GM18520 (cell line): ENCODE data around the gene GLB1L.
A peak's percentile ranks its signal among the peaks of the same experiment; 100 is the strongest.
"Not testable (repeated sequence)": the region's sequence is repeated elsewhere in the genome, so short reads cannot be mapped to it uniquely, and the experiment has no call there.

Experiments
- ATAC-seq: cut with Tn5 transposase; IDR thresholded peaks from one replicate; pipeline ENCODE4 v1.9.1; 2021; ENCODE audit not compliant: unreplicated experiment

The GLB1L gene

DNA sequence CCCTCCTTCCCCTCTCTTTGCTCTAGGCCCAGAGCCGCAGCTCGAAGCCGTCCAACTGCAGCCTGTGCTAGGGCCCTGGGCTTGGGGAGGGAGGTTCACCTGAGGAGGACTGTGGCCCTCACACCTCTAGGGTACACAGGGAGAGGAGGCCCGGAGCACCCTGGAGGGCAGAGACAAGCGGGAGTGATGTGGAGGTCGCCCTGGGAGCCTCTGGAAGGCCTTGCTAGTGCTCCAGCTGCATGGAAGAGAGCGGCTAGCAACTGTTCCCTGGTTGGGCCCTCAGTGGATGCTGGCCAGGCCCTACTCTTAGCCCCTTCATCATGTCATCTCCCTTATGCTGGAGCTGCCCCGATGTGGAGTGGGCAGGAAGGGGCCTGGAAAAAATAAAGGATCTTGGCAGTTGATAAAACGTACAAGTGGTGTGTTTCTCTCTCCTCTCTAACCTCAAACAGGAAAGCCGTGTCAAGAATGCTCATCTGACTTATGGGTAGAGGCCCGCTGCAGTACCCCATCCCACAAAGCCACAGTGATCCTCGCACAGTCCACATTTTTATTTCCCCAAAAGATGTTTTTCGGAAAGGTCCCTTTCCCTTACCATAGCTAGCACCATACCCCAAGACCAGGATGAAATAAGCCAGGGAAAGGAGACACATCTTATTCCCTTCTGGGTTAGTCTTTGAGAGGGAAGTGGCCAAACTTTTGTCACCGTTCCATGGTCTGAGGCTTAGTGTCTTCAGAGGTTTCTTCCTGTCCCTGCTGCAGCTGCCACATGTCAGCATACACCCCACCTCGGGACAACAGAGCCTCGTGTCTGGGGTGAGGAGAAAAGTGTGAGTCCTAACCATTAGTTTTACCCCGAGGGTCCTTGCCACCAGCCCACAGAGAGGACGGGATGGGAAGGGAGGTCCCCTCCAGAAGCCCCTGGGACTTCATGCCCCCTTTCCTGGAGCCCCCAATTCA is 35.7 kb downstream of the GLB1L start:
- ATAC-seq, result no peak

DNA sequence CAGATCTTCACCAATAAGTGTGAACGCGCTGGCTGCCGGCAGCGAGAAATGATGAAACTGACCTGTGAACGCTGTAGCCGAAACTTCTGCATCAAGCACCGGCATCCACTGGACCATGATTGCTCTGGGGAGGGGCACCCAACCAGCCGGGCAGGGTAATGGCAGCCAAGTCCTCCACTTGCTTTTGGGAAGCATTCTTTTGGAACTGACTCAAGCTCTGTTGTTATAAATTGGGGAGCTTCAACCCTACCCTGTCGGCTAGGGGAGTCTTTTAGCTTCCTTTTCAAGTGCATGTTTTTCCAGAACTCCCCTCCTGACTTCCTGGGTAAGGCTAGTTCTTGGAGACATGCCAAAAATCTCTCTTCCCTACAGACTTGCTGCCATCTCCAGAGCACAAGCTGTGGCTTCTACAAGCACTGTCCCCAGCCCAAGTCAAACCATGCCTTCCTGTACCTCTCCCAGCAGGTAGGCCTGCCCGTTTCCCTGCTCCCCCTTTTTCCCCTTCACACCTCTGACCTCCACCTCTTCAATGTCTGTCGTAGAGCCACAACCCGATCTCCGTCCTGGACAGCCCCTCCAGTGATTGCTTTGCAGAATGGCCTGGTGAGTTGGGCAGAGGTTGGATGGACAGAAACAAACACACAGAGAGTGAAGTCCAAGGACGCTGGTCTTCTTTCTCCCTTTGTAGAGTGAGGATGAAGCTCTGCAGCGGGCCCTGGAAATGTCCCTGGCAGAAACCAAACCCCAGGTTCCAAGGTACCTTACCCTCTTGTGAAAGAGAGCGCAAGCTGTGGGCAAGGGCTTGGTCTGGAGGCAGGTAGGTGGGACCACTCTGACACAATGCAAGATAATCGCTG is 37.1 kb downstream of the GLB1L start:
- ATAC-seq, result no peak

DNA sequence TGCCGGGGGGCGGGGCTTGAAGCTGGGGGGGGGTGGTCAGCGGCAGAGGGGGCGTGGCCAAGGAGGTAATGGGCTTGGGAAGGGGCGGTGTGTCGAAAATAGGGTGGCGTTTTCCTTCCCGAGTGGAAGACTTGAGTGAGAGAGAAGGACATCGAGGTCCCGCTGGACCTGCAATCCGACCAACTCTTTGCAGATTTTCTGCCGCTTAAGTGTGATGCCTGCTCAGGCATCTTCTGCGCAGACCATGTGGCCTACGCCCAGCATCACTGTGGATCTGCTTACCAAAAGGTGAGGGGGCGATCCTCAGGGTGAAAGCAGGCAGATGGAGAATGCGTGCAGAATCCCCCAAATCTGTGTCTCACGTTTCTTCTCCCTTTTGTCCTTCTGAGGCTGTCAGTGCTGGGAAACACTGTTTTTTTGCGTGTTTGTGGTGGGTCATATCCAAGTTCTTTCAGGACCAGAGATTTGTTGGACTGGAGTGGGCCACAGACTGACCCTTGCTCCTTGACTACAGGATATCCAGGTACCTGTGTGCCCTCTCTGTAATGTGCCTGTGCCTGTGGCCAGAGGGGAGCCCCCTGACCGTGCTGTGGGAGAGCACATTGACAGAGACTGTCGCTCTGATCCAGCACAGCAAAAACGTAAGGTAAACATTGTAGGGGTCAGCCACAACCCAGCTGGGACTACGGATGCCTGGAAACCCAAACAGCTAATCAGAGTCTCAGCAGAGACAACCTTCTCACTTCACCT is 37.9 kb downstream of the GLB1L start:
- ATAC-seq, result no peak

DNA sequence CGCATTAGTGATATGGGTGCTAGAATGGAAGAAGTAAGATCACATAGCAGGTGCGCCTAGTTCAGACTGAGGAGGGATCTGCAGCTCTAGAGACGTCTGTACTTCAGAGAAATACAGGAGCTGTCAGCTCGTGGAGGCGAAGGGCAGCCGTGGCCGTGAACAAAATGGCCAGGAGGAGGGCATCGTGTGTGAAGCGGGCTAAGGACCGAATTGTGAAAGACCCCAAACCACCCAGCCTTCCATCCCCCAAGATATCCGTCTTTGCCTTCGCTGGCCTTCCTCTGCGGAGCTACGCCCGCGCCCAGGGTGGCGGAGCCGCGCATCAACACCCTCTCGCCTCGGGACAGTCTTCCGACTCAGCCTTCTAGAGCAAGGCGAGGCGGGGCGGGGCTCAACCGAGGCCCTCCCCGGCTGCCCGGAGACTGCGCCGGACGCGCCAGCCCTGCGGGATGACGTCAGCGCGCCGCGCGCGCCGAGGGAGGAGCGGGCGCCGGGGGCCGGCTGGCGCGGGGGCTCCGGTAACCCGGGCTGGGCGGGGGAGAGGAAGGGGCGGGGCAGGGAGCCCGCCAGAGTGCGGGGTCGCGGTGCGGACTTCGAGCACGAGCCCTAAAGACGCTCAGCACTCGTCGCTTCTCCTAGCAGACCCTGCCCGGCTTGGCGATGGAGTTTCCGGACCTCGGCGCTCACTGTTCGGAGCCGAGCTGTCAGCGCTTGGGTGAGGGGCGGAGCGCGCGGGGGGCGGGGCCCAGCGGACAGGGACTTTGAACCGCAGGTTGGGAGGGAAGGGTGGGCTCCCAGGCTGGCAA is 38.7 kb downstream of the GLB1L start, which contains the start of gene ZFAND2B:
Gene ZFAND2B (plus strand): TSS at position 455 of the 806 bp plus-strand sequence. CDS start 206 bp downstream, at position 661.
- ATAC-seq, result peak; percentile 98

DNA sequence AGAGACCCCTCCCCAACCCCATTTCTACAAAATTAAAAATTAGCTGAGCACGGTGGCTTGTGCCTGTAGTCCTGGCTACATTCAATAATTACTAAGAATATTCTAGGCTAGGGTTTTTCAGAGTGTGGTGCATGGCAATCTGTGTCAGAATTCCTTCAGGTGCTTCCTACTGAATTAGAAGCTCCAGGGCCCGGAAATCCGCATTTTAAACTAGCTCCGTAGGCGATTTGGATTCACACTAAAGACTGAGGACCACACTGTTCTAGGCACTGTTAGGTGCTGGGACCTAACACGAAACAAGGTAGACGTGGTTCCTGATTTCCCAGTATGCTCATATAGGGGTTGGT is 39.3 kb downstream of the GLB1L start:
- ATAC-seq, result no peak

DNA sequence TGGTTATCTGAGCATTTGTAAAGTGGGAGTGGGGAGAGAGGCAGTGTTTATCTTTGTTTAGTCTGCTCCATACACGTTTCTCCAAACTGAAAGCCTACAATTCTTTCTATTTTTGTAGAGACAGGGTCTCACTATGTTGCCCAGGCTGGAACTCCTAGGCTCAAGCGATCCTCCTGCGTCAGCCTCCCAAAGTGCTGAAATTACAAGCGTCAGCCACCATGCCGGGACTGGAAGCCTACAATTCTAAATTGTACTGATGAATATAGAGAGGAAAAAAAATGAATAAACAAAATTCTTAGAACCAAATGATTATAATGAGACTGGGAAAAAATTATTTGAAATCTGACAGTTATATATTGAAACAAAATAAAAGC is 40.1 kb downstream of the GLB1L start:
- ATAC-seq, result no peak

DNA sequence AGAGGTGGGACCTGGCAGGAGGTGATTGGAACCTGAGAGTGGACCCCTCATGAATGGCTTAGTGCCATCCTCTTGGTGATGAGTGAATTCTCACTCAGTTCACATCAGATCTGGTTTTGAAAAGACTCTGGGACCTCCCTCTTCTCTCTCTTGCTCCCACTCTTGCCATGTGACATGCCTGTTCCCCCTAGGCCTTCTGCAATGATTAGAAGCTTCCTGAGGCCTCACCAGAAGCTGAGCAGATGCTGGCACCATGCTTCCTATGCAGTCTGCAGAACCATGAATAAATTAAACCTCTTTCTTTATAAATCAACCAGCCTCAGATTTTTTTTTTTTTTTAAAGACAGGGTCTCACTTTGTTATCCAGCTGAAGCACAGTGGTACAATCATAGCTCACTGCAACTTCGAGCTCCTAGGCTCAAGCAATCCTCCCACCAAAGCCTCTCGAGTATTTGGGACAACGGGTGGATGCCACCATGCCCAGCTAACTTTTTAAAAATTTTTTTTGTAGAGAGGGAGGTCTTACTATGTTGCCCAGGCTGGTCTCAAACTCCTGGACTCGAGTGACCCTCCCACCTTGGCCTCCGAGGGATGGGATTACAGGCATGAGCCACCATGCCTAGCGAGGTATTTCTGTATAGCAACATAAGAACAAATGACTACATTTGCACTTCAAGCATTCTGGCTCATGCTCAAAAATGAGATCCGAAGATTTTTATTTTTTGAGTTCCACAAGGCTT is 40.6 kb downstream of the GLB1L start:
- ATAC-seq, result no peak

DNA sequence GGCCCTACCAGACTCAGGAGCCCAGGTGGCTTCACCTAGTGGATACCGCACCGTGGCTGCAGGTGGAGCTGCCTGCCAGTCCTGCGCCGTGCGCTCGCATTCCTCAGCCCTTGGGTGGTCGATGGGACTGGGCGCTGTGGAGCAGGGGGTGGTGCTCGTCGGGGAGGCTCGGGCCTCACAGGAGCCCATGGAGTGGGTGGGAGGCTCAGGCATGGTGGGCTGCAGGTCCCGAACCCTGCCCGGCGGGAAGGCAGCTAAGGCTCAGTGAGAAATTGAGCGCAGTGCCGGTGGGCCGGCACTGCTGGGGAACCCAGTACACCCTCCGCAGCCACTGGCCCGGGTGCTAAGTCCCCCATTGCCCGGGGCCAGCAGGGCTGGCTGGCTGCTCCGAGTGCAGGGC is 43.9 kb downstream of the GLB1L start:
- not testable (repeated sequence) for ATAC-seq

DNA sequence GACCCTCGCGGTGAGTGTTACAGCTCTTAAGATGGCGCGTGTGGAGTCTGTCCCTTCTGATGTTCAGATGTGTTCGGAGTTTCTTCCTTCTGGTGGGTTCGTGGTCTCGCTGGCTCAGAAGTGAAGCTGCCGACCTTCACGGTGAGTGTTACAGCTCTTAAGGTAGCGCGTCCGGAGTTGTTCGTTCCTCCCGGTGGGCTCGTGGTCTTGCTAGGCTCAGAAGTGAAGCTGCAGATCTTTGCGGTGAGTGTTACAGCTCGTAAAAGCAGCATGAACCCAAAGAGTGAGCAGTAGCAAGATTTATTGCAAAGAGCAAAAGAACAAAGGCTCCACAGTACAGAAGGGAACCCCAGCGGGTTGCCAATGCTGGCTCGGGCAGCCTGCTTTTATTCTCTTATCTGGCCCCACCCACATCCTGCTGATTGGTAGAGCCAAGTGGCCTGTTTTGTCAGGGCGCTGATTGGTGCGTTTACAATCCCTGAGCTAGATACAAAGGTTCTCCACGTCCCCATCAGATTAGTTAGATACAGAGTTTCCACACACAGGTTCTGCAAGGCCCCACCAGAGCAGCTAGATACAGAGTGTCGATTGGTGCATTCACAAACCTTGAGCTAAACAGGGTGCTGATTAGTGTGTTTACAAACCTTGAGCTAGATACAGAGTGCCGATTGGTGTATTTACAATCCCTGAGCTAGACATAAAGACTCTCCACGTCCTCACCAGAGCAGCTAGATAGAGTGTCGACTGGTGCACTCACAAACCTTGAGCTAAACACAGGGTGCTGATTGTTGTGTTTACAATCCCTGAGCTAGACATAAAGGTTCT is 44.5 kb downstream of the GLB1L start:
- not testable (repeated sequence) for ATAC-seq

DNA sequence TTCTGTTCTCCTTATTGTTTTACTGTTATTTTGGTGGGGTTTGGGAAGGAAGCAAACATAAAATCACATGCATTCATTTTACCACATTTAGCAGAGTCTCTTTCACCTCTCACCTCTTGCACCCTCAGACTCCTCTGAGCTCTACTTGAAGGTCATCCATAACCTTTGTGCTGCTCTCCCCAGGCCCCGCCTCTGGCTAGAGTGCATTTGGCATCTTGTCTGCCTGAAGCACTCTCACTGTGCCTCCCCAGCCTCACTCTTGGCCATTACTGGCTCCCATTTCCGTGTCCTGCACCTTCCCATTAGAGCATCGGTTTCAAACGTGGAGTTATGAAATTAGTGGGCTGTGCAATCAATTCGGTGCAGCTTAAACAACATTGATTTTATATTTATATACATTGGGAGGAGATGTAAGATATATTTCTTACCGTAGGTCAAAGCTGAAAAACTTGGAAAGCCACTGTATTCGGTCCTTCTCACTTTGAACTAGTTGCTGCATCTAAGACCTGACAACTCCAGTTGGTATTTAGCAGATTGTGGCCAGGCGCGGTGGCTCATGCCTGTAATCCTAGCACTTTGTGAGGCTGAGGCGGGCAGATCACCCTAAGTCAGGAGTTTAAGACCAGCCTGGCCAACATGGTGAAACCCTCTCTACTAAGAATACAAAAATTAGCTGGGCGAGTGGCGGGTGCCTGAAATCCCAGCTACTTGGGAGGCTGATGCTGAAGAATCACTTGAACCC is 45.6 kb downstream of the GLB1L start:
- ATAC-seq, result no peak

DNA sequence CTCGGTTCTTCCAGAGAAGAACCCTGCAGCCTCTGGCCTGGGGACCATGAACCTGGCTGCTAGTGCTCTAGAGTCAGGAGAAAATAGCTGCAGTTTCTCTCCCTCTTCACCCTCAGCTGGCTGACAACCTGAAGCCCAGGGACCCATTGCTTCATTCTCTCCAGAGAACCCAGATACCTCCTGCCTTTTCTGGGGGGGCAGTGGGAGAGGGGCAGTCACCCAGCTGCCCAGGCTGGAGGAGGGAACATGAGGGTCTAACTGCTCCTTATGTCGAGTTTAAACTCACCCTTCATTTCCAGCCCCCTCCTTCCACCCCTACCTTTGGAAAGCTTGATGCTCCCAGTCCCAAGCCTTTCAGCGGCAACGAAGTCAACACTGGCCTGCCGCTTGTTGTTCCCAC is 46.3 kb downstream of the GLB1L start:
- no peak for ATAC-seq

DNA sequence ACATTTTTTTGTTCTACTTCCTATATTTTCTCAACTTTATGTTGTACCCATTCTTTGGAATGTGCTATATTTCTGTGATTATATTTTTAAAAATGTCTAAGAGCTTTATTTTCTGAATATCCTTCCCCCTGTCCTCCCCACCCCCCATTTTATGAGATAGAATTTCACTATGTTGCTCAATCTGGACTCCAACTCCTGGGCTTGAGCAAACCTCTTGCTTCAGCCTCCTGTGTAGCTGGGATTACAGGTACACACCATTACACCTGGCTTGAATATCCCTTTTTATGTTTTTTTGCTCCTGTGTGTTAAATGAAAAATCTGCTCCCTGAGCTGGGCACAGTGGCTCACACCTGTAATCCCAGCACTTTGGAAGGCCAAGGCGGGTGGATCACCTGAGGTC is 47.9 kb downstream of the GLB1L start:
- no peak for ATAC-seq

DNA sequence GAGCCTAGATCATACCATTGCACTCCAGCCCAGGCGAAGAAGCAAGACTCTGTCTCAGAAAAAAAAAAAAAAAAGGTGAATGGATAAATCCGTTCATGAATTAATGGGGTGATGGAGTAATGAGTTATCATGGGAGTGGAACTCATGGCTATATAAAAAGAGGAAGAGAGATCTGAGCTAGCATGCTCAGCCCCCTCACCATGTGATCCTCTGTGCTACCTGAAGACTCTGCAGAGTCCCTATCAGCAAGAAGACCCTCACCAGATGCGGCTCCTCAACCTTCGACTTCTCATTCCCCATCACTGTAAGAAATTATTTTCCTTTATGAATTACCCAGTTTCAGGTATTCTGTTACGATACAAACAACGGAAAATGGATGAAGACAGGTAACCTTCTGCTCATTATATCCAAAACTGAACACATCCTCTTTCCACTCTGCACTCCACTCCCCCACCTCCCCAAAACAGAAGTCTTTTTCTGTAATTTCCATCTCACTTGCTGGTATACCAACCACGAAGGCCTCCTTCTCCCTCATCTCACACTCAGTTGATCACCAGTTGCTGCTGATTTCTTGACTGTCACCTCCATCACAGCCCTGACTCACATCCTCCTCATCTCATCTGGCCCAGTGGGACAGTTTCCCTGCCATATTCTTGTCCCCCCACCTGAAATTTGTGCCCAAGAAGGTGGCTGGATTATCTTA is 58.3 kb downstream of the GLB1L start:
- no peak for ATAC-seq
